Omental fat pad (tissue), 4 donors: ENCODE measurements around the gene FXYD5. TPM values are rescaled to one million over a fixed set of nuclear protein-coding genes. Genes with fewer than 3 reads are reported as not detected.
A peak's percentile ranks its signal among the peaks of the same experiment; 100 is the strongest.

Experiments
- ATAC-seq: fragments of 150-250 bp; one replicate; pipeline ENCODE4 v1.9.1; 2016; ENCODE audit warnings: mild to moderate bottlenecking, moderate library complexity; ENCODE audit not compliant: low FRiP score
- DNase-seq: peaks from one replicate; pipeline ENCODE4 v3.0.0-alpha.2; 2019; ENCODE audit warnings: low spot score
- total RNA-seq, 4 donors: library from RNA; depleted of rRNA; stranded (reverse); fragments of >200 nt; gene quantifications; one replicate each; pipeline ENCODE4 v1.1.0, GENCODE V29; 2016
- TF ChIP-seq, protein P1 (sequence below), 3 donors: fragments of 450-650 bp; IDR thresholded peaks; one replicate each; pipeline ENCODE4 v1.5.1; 2016 to 2017; ENCODE audit warnings: antibody characterized with exemption in 3 of 3, mild to moderate bottlenecking in 3 of 3, moderate library complexity in 2 of 3

Gene FXYD5
- total RNA-seq, 4 donors from 2014 or later, result 68.9 to 129 (median 88.8) TPM

DNA sequence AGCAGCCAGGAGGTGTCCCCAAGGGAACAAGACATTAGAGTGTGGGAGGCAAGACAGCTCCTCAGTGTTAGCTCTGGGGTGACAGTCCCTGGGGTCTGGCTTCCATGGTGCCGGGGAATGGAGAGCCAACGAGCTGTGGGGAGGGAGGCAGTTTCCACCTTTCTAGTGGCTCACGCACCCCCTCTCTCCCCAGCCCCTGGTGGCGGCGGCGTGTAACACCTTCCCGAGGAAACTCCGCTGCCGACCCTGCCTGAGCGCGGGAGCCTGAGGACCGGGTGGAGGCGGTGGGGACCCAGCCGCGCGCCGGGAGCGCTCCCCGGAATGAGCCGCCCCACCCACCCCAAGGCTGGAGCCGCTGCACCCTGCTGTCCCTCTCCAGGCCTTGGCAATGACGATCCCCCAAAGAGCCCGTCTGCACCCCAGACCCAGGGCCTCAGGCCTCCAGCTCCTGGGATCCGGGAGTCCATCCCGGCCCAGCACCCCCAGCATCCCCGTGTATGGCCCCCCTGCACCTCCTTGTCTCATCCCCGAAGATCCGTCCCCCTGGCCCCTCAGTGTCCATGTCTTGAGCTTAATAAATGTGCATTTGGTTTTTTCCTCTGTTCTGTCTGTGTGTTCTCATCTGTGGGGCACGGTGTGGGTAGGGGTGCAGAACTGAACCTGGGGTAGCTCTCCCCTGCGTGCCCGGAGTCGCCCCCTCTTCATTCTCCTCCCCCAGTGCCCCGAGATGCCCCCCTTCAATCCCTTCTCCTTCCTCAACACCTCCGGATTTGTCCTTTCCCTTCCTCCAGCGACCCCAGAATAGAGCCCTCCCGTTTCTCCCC is 622 bp upstream of the FXYD5 start:
- DNase-seq (no peak), ATAC-seq (peak; percentile 41)
- TF ChIP-seq, protein P1, sequence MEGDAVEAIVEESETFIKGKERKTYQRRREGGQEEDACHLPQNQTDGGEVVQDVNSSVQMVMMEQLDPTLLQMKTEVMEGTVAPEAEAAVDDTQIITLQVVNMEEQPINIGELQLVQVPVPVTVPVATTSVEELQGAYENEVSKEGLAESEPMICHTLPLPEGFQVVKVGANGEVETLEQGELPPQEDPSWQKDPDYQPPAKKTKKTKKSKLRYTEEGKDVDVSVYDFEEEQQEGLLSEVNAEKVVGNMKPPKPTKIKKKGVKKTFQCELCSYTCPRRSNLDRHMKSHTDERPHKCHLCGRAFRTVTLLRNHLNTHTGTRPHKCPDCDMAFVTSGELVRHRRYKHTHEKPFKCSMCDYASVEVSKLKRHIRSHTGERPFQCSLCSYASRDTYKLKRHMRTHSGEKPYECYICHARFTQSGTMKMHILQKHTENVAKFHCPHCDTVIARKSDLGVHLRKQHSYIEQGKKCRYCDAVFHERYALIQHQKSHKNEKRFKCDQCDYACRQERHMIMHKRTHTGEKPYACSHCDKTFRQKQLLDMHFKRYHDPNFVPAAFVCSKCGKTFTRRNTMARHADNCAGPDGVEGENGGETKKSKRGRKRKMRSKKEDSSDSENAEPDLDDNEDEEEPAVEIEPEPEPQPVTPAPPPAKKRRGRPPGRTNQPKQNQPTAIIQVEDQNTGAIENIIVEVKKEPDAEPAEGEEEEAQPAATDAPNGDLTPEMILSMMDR (IDR thresholded peaks at IDR 0.05), result no peak

DNA sequence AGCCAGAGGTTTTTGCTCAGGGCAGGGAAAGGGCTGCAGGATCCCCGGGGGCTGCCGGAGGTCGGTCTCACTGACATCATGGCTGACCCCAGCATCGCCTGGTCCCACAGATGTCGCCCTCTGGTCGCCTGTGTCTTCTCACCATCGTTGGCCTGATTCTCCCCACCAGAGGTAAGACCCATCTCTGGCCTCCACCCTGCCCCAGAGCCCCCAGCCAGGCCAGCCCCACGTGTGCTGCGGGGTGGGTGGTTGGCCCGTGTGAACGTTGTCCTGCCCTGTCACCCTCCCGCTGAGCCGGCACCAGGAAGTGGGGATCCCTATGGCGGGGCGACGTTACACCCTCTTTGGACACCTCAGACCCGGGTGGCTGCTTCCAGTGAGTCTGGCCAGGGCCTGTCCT is 906 bp downstream of the FXYD5 start:
- TF ChIP-seq, protein P1 (IDR thresholded peaks at IDR 0.05), result no peak
- no peak for ATAC-seq
- no peak for DNase-seq

DNA sequence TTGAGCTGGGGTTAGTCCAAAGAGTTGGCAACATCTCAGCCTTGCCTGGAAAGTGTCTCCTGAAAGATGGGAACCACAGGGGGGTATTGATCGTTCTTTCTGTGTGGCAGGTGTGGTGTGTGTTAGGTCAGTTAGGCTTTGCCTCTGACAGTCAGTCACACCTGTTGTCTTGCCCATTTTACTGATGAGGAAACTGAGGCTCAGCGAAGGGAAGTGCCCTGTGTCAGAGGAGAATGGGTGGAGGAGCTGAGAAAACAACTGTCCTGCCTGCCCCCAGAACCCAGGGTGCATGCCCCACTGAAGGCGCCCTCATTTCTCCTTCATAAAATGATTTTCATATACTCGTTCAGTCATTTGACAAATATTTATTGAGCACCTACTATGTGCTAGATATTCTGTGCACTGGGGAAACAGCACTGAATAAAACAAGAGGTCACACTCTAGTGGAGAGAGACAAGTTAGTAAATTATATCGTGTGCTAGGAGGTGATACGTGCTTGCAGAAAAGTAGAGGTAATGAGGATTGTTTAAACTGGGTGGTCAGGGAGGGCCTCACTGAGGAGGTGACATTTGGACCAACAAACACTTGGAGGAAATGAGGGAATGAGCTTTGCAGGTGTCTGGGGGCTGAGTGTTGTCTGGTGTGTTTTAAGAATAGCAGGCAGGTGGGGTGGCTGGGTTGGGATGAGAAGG is 1.6 kb downstream of the FXYD5 start:
- DNase-seq (no peak), ATAC-seq (no peak)
- TF ChIP-seq, protein P1 (IDR thresholded peaks at IDR 0.05), result no peak

DNA sequence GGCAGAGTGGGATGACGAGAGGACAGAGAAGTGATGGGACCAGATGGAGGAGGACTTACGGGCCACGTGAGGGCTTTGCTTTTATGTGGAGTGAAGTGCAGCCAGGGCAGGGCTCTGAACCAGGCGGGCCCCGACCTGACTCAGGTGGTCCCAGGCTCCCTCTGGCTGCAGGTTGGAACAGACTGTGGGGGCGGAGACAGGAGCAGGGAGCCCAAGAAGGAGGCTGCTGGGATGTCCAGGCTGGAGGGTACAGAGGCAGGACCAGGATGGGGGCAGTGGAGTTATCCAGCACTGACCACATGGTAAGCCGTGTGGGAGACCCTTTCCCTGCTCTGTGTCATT is 2.1 kb downstream of the FXYD5 start:
- ATAC-seq (no peak), DNase-seq (no peak)
- TF ChIP-seq, protein P1 (IDR thresholded peaks at IDR 0.05), result no peak

DNA sequence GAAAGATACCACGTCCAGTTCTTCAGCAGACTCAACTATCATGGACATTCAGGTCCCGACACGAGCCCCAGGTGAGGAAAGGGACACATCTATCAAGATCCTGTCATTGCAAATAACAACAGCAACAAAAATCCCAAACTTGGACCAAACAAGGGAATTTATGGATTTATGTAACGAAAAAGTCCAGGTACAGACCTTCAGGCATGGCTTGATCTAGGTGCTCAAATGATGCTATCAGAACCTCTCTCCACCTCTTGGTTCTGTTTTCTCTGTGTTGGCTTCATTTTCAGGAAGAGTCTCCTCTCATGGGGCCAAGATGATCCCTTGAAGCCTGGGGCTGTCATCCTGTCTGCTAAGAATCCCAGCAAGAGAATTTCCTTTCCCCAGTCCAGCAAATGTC is 2.9 kb downstream of the FXYD5 start:
- ATAC-seq (no peak), DNase-seq (no peak)
- TF ChIP-seq, protein P1 (IDR thresholded peaks at IDR 0.05), result no peak

DNA sequence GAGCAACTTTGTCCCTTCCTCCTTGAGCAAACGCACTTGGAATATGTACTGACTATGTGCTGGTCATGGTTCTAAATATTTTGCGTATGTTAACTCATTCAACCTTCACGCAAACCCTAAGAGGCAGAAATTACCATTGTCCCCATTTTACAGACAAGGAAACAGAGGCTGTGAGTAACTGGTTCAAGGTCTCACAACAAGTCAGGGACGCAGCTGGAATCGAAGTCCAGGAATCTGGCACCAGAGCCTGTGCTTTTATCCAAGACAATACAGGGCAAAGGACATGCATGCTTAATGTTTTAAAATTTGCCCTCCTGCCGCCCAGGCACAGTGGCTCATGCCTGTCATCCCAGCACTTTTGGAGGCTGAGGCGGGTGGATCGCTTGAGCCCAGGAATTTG is 5.1 kb downstream of the FXYD5 start:
- DNase-seq, result no peak
- no peak for ATAC-seq
- TF ChIP-seq, protein P1 (IDR thresholded peaks at IDR 0.05), result no peak
